ENCODE measurements around the gene BHLHA15.

BHLHA15 gene

GRCh38 chr7:98222533-98223195, 11.4 kb downstream of the BHLHA15 start:
- no peaks in the 10 kb centered on the region for H3K36me3 ChIP-seq (ENCODE audit: control insufficient read depth, insufficient read depth, low read length)
- no peak overlapping the region for H3K4me3 ChIP-seq (ENCODE audit: low read depth, low read length)
- no peaks in the 10 kb centered on the region for H3K27me3 ChIP-seq (ENCODE audit: control insufficient read depth, insufficient read depth, low read length)
- H3K9ac ChIP-seq (ENCODE audit: low read depth, low read length) = no peak overlapping the region
- no peak overlapping the region for H3K27ac ChIP-seq (ENCODE audit: low read depth, low read length)
- no peaks in the 10 kb centered on the region for H3K9me3 ChIP-seq (ENCODE audit: control insufficient read depth, insufficient read depth, low read length)
- H3K4me1 ChIP-seq (ENCODE audit: control insufficient read depth, insufficient read depth, low read length) = no peaks in the 10 kb centered on the region

DNA sequence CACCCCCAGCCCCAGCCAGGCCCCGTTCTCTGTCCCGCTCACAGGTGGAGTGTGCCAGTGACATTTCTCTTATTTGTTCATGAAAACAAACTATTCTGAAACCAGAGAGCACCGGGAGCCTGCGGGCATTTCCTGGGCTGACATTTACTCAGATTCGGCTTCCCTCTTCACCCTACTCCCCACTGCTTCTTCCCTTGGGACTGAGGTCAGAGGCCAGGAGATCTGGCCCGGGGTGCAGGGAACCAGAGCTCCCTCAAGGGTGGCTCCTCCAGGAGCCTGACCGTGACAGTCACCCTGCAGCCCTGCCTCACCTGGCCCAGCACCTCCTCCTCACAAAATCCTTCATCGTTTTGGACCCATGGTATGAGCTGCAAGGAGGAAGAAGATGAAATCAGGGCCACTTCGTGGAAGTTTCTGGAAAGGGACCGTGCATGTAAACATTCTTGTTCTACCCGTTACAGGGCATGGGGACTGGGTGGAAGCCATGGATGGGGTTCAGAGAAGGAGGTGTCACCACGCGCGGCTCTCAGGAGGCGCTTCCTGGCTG, 12.2 kb downstream of the BHLHA15 start:
- Histone ChIP-seq H3K27ac (ENCODE audit: low read depth, low read length) (no peak overlapping the region), H3K36me3 (ENCODE audit: control insufficient read depth, insufficient read depth, low read length) (no peaks in the 10 kb centered on the region), H3K27me3 (ENCODE audit: control insufficient read depth, insufficient read depth, low read length) (no peaks in the 10 kb centered on the region), H3K4me1 (ENCODE audit: control insufficient read depth, insufficient read depth, low read length) (no peaks in the 10 kb centered on the region), H3K4me3 (ENCODE audit: low read depth, low read length) (no peak overlapping the region), H3K9ac (ENCODE audit: low read depth, low read length) (no peak overlapping the region), H3K9me3 (ENCODE audit: control insufficient read depth, insufficient read depth, low read length) (no peaks in the 10 kb centered on the region)

DNA sequence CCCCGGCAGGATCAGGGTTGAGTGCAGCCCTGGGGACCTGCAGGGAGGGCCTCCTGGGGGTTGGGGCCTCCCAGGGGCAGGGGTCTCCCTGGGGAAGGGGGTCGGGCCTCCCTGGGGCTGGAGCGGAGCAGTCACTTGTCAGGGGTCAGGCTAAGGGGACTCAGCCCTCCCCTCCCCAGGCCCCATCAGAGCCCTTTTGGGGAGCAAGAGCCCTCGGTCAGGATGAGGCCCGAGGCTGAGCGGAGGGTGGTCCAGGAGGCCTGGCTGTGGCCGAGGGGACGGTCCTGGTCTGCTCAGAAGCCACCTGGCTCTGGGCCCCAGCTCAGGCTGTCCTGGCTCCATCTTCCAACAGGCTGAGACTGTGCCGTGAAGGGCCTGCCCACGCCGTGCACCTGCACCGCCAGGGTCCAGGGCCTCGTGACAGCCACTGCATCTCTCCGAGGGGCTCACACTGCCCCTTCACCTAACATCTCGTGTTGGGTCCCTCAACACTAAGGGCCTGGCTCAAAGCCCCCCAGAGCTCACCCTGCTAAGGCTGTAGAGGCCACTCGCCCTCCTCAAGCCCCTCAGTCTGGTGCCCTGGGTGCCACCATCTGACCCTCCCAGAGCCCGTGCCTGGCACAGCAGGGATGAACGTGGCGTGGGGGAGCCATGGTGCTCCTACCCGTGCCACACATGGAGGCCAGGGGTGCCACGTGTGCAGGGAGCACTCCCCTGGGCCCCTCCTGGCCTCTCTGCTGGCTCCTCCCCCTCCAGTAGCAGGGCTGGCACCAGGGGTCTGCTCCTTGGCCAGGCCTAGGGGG, 12.9 kb downstream of the BHLHA15 start:
- no peaks in the 10 kb centered on the region for H3K36me3 ChIP-seq (ENCODE audit: control insufficient read depth, insufficient read depth, low read length)
- no peaks in the 10 kb centered on the region for H3K4me1 ChIP-seq (ENCODE audit: control insufficient read depth, insufficient read depth, low read length)
- no peak overlapping the region for H3K4me3 ChIP-seq (ENCODE audit: low read depth, low read length)
- H3K9me3 ChIP-seq (ENCODE audit: control insufficient read depth, insufficient read depth, low read length) = no peaks in the 10 kb centered on the region
- no peaks in the 10 kb centered on the region for H3K27me3 ChIP-seq (ENCODE audit: control insufficient read depth, insufficient read depth, low read length)
- no peak overlapping the region for H3K27ac ChIP-seq (ENCODE audit: low read depth, low read length)
- H3K9ac ChIP-seq (ENCODE audit: low read depth, low read length) = no peak overlapping the region

DNA sequence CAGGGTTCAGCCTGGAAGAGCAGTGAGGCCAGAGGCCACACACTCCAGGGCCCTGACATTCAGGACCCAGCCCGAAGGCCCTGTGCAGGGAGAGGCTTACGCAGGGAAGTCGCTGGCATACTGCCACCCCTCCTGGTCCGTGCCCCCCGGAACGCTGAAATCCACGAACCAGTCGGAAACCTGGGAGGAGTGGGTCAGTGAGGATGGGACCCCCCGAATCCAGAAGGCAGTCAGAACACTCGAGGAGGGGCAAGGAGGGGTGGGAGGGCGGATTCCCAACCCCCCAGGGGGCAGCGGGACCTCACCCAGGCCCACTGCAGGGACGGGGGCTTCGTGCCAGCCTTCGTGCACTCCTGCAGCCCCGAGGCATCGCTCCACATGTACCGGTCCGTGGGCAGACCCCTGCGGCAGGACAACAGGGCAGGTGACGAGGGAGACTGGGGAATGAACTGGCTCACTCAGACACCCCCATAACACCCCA, 13.5 kb downstream of the BHLHA15 start:
- Histone ChIP-seq H3K9me3 (ENCODE audit: control insufficient read depth, insufficient read depth, low read length) (no peaks in the 10 kb centered on the region), H3K36me3 (ENCODE audit: control insufficient read depth, insufficient read depth, low read length) (no peaks in the 10 kb centered on the region), H3K4me3 (ENCODE audit: low read depth, low read length) (no peak overlapping the region), H3K9ac (ENCODE audit: low read depth, low read length) (no peak overlapping the region), H3K4me1 (ENCODE audit: control insufficient read depth, insufficient read depth, low read length) (no peaks in the 10 kb centered on the region), H3K27me3 (ENCODE audit: control insufficient read depth, insufficient read depth, low read length) (no peaks in the 10 kb centered on the region), H3K27ac (ENCODE audit: low read depth, low read length) (no peak overlapping the region)

- Histone ChIP-seq H3K27ac (ENCODE audit: low read depth, low read length) (no peak overlapping the region), H3K9me3 (ENCODE audit: control insufficient read depth, insufficient read depth, low read length) (no peaks in the 10 kb centered on the region), H3K36me3 (ENCODE audit: control insufficient read depth, insufficient read depth, low read length) (no peaks in the 10 kb centered on the region), H3K9ac (ENCODE audit: low read depth, low read length) (no peak overlapping the region), H3K4me3 (ENCODE audit: low read depth, low read length) (no peak overlapping the region), H3K27me3 (ENCODE audit: control insufficient read depth, insufficient read depth, low read length) (no peaks in the 10 kb centered on the region), H3K4me1 (ENCODE audit: control insufficient read depth, insufficient read depth, low read length) (no peaks in the 10 kb centered on the region)
Observed at GRCh38 chr7:98225913-98226614, 14.8 kb downstream of the BHLHA15 start.

- Histone ChIP-seq H3K27ac (ENCODE audit: low read depth, low read length) (no peak overlapping the region), H3K4me3 (ENCODE audit: low read depth, low read length) (no peak overlapping the region), H3K9me3 (ENCODE audit: control insufficient read depth, insufficient read depth, low read length) (no peaks in the 10 kb centered on the region), H3K36me3 (ENCODE audit: control insufficient read depth, insufficient read depth, low read length) (no peaks in the 10 kb centered on the region), H3K9ac (ENCODE audit: low read depth, low read length) (no peak overlapping the region), H3K4me1 (ENCODE audit: control insufficient read depth, insufficient read depth, low read length) (no peaks in the 10 kb centered on the region), H3K27me3 (ENCODE audit: control insufficient read depth, insufficient read depth, low read length) (no peaks in the 10 kb centered on the region)
Observed at GRCh38 chr7:98227939-98228338, 16.7 kb downstream of the BHLHA15 start.

DNA sequence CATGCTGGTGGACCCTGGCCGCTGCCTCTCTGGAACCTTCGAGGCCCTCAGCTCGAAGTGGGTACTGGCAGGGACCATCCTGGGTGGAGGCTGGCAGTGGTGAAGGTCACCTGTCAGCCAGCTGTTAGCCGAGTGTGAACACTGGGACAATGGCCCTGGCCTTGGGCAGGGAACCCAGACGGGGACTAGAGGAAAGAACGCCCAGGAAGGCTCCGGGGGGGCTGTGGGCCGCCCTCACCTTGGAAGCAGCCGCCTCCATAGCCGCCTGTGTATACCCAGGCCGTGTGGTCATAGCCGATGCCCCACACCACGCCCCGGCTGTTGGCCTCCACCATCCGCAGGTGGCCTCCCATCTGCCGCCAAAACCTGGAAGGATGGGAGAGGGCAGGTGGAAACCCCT, 17.6 kb downstream of the BHLHA15 start:
- Histone ChIP-seq H3K36me3 (ENCODE audit: control insufficient read depth, insufficient read depth, low read length) (no peaks in the 10 kb centered on the region), H3K4me1 (ENCODE audit: control insufficient read depth, insufficient read depth, low read length) (no peaks in the 10 kb centered on the region), H3K9ac (ENCODE audit: low read depth, low read length) (no peak overlapping the region), H3K4me3 (ENCODE audit: low read depth, low read length) (no peak overlapping the region), H3K27me3 (ENCODE audit: control insufficient read depth, insufficient read depth, low read length) (no peaks in the 10 kb centered on the region), H3K27ac (ENCODE audit: low read depth, low read length) (no peak overlapping the region), H3K9me3 (ENCODE audit: control insufficient read depth, insufficient read depth, low read length) (no peaks in the 10 kb centered on the region)

DNA sequence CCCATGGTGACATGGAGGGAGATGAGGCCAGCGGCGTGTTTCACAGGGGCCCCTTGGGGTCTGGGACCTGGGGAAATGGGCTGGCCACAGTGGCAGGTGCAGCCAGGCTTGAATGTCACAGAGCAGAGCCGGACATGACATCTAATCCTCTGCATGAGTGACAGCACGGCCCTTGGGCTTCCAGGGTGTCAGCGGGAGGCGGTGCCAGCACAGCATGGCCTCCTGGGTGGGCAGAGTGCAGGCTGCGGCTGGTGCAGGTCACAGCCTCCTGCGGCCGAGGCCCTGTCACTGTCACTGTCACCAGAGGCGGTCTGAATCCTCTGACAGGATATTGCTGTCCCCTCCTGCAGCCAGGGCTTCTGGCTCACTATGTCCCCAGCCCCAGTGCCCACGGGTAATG, 18.2 kb downstream of the BHLHA15 start:
- Histone ChIP-seq H3K9ac (ENCODE audit: low read depth, low read length) (no peak overlapping the region), H3K4me3 (ENCODE audit: low read depth, low read length) (no peak overlapping the region), H3K27me3 (ENCODE audit: control insufficient read depth, insufficient read depth, low read length) (no peaks in the 10 kb centered on the region), H3K27ac (ENCODE audit: low read depth, low read length) (no peak overlapping the region), H3K36me3 (ENCODE audit: control insufficient read depth, insufficient read depth, low read length) (no peaks in the 10 kb centered on the region), H3K9me3 (ENCODE audit: control insufficient read depth, insufficient read depth, low read length) (no peaks in the 10 kb centered on the region), H3K4me1 (ENCODE audit: control insufficient read depth, insufficient read depth, low read length) (no peaks in the 10 kb centered on the region)

GRCh38 chr7:98229991-98230745, 18.9 kb downstream of the BHLHA15 start:
- Histone ChIP-seq H3K9ac (ENCODE audit: low read depth, low read length) (no peak overlapping the region), H3K4me3 (ENCODE audit: low read depth, low read length) (no peak overlapping the region), H3K9me3 (ENCODE audit: control insufficient read depth, insufficient read depth, low read length) (no peaks in the 10 kb centered on the region), H3K27me3 (ENCODE audit: control insufficient read depth, insufficient read depth, low read length) (no peaks in the 10 kb centered on the region), H3K36me3 (ENCODE audit: control insufficient read depth, insufficient read depth, low read length) (no peaks in the 10 kb centered on the region), H3K4me1 (ENCODE audit: control insufficient read depth, insufficient read depth, low read length) (no peaks in the 10 kb centered on the region), H3K27ac (ENCODE audit: low read depth, low read length) (no peak overlapping the region)

- Histone ChIP-seq H3K9ac (ENCODE audit: low read depth, low read length) (no peak overlapping the region), H3K27me3 (ENCODE audit: control insufficient read depth, insufficient read depth, low read length) (no peaks in the 10 kb centered on the region), H3K9me3 (ENCODE audit: control insufficient read depth, insufficient read depth, low read length) (no peaks in the 10 kb centered on the region), H3K36me3 (ENCODE audit: control insufficient read depth, insufficient read depth, low read length) (no peaks in the 10 kb centered on the region), H3K27ac (ENCODE audit: low read depth, low read length) (no peak overlapping the region), H3K4me3 (ENCODE audit: low read depth, low read length) (no peak overlapping the region), H3K4me1 (ENCODE audit: control insufficient read depth, insufficient read depth, low read length) (no peaks in the 10 kb centered on the region)
Observed at GRCh38 chr7:98230746-98231471, 19.7 kb downstream of the BHLHA15 start.

All from HUES48 (cell line).